B cell (primary cell): Measurements from ENCODE around the gene MMP11.

Experiments
- EZH2 ChIP-seq: IDR thresholded peaks from 2 replicates; pipeline ENCODE4 v1.6.1; 2012; ENCODE audit warnings: borderline replicate concordance, low read depth, mild to moderate bottlenecking, moderate library complexity, low read length; ENCODE audit not compliant: insufficient read depth, poor library complexity, severe bottlenecking
- TF ChIP-seq, protein P1 (sequence below): fragments of 200-600 bp; IDR thresholded peaks from one replicate; pipeline ENCODE4 v1.8.0; 2022; ENCODE audit warnings: antibody characterized with exemption, mild to moderate bottlenecking

DNA sequence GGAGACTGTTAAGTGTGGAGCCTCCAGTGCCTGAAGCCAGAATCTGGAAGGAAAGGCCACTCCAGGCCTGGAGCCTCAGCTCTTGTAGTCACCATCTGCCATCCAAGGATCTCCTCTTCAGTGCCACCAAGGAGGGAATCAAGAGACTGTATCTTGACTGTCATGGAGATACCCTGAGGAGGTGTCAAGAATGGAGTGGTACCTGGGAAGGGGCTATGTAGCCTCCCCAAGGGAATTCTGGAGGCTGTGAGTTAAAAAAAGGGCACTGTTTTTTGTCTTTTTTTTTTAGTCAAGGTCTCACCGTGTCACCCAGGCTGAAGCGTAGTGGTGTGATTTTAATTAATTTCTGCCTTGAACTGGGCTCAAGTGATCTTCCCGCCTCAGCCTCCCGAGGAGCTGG lies 13.1 kb upstream of the MMP11 start:
- TF ChIP-seq EZH2 = no peak
- TF ChIP-seq, protein P1, sequence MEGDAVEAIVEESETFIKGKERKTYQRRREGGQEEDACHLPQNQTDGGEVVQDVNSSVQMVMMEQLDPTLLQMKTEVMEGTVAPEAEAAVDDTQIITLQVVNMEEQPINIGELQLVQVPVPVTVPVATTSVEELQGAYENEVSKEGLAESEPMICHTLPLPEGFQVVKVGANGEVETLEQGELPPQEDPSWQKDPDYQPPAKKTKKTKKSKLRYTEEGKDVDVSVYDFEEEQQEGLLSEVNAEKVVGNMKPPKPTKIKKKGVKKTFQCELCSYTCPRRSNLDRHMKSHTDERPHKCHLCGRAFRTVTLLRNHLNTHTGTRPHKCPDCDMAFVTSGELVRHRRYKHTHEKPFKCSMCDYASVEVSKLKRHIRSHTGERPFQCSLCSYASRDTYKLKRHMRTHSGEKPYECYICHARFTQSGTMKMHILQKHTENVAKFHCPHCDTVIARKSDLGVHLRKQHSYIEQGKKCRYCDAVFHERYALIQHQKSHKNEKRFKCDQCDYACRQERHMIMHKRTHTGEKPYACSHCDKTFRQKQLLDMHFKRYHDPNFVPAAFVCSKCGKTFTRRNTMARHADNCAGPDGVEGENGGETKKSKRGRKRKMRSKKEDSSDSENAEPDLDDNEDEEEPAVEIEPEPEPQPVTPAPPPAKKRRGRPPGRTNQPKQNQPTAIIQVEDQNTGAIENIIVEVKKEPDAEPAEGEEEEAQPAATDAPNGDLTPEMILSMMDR = no peak
